T follicular helper cell (primary cell): ENCODE results near the gene CXCL5.
"Not testable (repeated sequence)": the region's sequence is repeated elsewhere in the genome, so short reads cannot be mapped to it uniquely, and the experiment has no call there.

Experiments used
- DNase-seq: peaks from one replicate; pipeline ENCODE4 v3.0.0-alpha.2; 2020; ENCODE audit warnings: low read depth

CXCL5 gene

GRCh38 chr4:73970945-73971344, 27.5 kb downstream of the CXCL5 start:
- no peak for DNase-seq

GRCh38 chr4:73970011-73970410, 28.5 kb downstream of the CXCL5 start:
- DNase-seq = no peak

- no peak for DNase-seq
These were observed 30.6 kb downstream of the CXCL5 start for GRCh38 chr4:73967866-73968265.

- no peak for DNase-seq
These were observed 33.4 kb downstream of the CXCL5 start for GRCh38 chr4:73964862-73965611.

- DNase-seq = no peak
These were observed 35.8 kb downstream of the CXCL5 start for GRCh38 chr4:73962724-73963123.

- not testable (repeated sequence) for DNase-seq
These were observed 39.4 kb downstream of the CXCL5 start for GRCh38 chr4:73959041-73959440.

- no peak for DNase-seq
These were observed 46.1 kb downstream of the CXCL5 start for GRCh38 chr4:73952352-73952751.

GRCh38 chr4:73950376-73950920, 48.0 kb downstream of the CXCL5 start:
- DNase-seq = not testable (repeated sequence)

- DNase-seq = no peak
These were observed 49.3 kb downstream of the CXCL5 start for GRCh38 chr4:73948990-73949706.

- DNase-seq = no peak
These were observed 50.2 kb downstream of the CXCL5 start for GRCh38 chr4:73948291-73948690.

GRCh38 chr4:73947239-73947985, 51.1 kb downstream of the CXCL5 start:
- no peak for DNase-seq

- no peak for DNase-seq
These were observed 52.6 kb downstream of the CXCL5 start for GRCh38 chr4:73945674-73946449.
